Right atrium auricular region (tissue), 2 donors: ENCODE results near the gene SPDYC. TPM values are rescaled to one million over a fixed set of nuclear protein-coding genes. Genes with fewer than 3 reads are reported as not detected.
"Not testable (repeated sequence)": the region's sequence is repeated elsewhere in the genome, so short reads cannot be mapped to it uniquely, and the experiment has no call there.

Experiments used
- DNase-seq: peaks from one replicate; pipeline ENCODE4 v3.0.0-alpha.2; 2019; ENCODE audit warnings: low spot score
- H3K27ac ChIP-seq, 2 donors: fragments of 200-600 bp; sonication (generic); 1 replicate in 1 of 2; 2 replicates in 1 of 2; pipeline ENCODE4 v1.5.1; 2016 to 2019
- H3K27me3 ChIP-seq, 2 donors: fragments of 200-600 bp; sonication (generic); one replicate each; pipeline versions ENCODE4 v1.5.1 to v1.6.0; 2017 to 2019
- H3K36me3 ChIP-seq: fragments of 200-600 bp; sonication (generic); one replicate; pipeline ENCODE4 v1.5.1; 2016
- H3K4me1 ChIP-seq, 2 donors: fragments of 200-600 bp; sonication (generic); one replicate each; pipeline versions ENCODE4 v1.5.1 to v1.6.0; 2017 to 2019
- H3K4me3 ChIP-seq, 2 donors: fragments of 200-600 bp; sonication (generic); 1 replicate in 1 of 2; 2 replicates in 1 of 2; pipeline ENCODE4 v1.5.1; 2017 to 2019; ENCODE audit warnings: mild to moderate bottlenecking in 1 of 2, moderate library complexity in 1 of 2
- H3K9me3 ChIP-seq, 2 donors: fragments of 200-600 bp; sonication (generic); one replicate each; pipeline ENCODE4 v1.5.1; 2019
- total RNA-seq, 2 donors: library from RNA; depleted of rRNA; stranded (reverse); fragments of >200 nt; gene quantifications; one replicate each; pipeline ENCODE4 v1.1.0, GENCODE V29; 2016
- TF ChIP-seq, protein P1 (sequence below), 2 donors: fragments of 200-600 bp; sonication (generic); IDR thresholded peaks; one replicate each; pipeline ENCODE4 v1.5.1; 2019; ENCODE audit warnings: antibody characterized with exemption in 2 of 2

SPDYC gene
- total RNA-seq, 2 donors from 2014 or later, result not detected

- TF ChIP-seq, protein P1, sequence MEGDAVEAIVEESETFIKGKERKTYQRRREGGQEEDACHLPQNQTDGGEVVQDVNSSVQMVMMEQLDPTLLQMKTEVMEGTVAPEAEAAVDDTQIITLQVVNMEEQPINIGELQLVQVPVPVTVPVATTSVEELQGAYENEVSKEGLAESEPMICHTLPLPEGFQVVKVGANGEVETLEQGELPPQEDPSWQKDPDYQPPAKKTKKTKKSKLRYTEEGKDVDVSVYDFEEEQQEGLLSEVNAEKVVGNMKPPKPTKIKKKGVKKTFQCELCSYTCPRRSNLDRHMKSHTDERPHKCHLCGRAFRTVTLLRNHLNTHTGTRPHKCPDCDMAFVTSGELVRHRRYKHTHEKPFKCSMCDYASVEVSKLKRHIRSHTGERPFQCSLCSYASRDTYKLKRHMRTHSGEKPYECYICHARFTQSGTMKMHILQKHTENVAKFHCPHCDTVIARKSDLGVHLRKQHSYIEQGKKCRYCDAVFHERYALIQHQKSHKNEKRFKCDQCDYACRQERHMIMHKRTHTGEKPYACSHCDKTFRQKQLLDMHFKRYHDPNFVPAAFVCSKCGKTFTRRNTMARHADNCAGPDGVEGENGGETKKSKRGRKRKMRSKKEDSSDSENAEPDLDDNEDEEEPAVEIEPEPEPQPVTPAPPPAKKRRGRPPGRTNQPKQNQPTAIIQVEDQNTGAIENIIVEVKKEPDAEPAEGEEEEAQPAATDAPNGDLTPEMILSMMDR (IDR thresholded peaks at IDR 0.05), result no peak
- DNase-seq, result no peak
- H3K4me1 ChIP-seq, result no peaks in the 10 kb centered on the region
- H3K4me3 ChIP-seq, result no peak overlapping the region
- H3K9me3 ChIP-seq, result no peaks in the 10 kb centered on the region
- no peaks in the 10 kb centered on the region for H3K36me3 ChIP-seq
- H3K27ac ChIP-seq, result no peak overlapping the region
- no peaks in the 10 kb centered on the region for H3K27me3 ChIP-seq
Measured at GRCh38 chr11:65169164-65169641, 830 bp upstream of the SPDYC start.

GRCh38 chr11:65172600-65172999 lies 2.6 kb downstream of the SPDYC start:
- DNase-seq, result no peak
- Histone ChIP-seq H3K9me3 (no peaks in the 10 kb centered on the region), H3K27ac (no peak overlapping the region), H3K4me3 (no peak overlapping the region), H3K27me3 (no peaks in the 10 kb centered on the region), H3K4me1 (no peaks in the 10 kb centered on the region), H3K36me3 (no peaks in the 10 kb centered on the region)
- TF ChIP-seq, protein P1 (IDR thresholded peaks at IDR 0.05), result no peak

GRCh38 chr11:65174571-65175010 lies 4.6 kb downstream of the SPDYC start:
- not testable (repeated sequence) for H3K9me3 ChIP-seq, H3K27ac ChIP-seq, DNase-seq, H3K4me1 ChIP-seq, H3K27me3 ChIP-seq, H3K4me3 ChIP-seq, H3K36me3 ChIP-seq

- Histone ChIP-seq H3K9me3 (no peaks in the 10 kb centered on the region), H3K4me3 (peak overlapping the region; percentile 79 to 90), H3K27ac (peak overlapping the region; percentile 89 to 95), H3K36me3 (peaks cover 8% of the 10 kb centered on the region), H3K27me3 (no peaks in the 10 kb centered on the region), H3K4me1 (peaks cover 0 to 23% of the 10 kb centered on the region in 2 donors)
- no peak for DNase-seq
- TF ChIP-seq, protein P1 (IDR thresholded peaks at IDR 0.05), result peak; percentile 21 to 63
Measured at GRCh38 chr11:65180877-65181568, 11.0 kb downstream of the SPDYC start.

DNA sequence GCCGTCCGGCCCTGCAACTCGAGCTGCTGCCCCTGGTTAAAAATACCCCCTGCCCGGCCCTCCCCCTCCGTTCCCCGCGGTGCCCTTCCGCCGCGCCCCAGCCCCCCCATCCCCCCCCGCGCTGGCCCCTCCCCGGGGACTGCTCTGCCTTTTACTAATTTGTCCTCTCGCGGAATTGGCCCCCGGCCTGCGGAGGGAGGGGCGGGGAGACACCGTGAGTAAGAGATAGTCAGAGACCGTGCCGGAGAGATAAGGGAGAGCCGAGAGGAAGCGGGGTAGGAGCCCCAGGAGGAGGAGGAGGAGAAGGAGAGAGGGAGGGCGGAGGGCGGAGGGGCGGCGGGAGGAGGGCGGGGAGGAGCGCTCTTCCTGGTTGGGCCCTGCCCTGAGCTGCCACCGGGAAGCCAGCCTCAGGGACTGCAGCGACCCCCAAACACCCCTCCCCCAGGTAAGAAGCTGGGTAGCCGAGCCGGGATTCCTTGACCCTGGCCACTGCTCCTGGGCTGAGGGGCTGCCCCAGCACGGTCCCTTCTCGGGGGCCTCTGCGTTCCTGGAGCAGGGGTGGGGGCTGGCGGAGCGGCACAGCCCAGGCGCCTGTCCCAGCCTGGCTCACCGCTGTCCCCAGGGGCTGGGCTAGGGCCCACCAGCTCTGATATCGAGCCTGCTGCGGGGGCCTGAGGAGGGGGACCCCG lies 11.7 kb downstream of the SPDYC start, which contains the start of gene CAPN1:
Gene CAPN1, plus strand, starts transcription at position 360 of the 689 bp plus-strand sequence. CDS start 774 bp downstream, outside the sequence.
- H3K4me1 ChIP-seq, result peaks cover 0 to 23% of the 10 kb centered on the region in 2 donors
- peak; percentile 88 for DNase-seq
- H3K27me3 ChIP-seq, result no peaks in the 10 kb centered on the region
- peak within 1 kb of the TSS; percentile 89 to 95 for H3K27ac ChIP-seq
- TF ChIP-seq, protein P1 (IDR thresholded peaks at IDR 0.05), result peak in 1 of 2 donors; percentile 1
- H3K4me3 ChIP-seq, result peak within 1 kb of the TSS; percentile 79 to 90
- no peaks in the 10 kb centered on the region for H3K9me3 ChIP-seq
- peaks cover 12% of the 10 kb centered on the region for H3K36me3 ChIP-seq
